HG03521 (cell line): ENCODE measurements around the gene EXOC7.
"Not testable (repeated sequence)": the region's sequence is repeated elsewhere in the genome, so short reads cannot be mapped to it uniquely, and the experiment has no call there.

Source experiments
- ATAC-seq: cut with Tn5 transposase; IDR thresholded peaks from one replicate; pipeline ENCODE4 v1.9.1; 2021; ENCODE audit warnings: mild to moderate bottlenecking, moderate library complexity; ENCODE audit not compliant: unreplicated experiment

EXOC7 gene

DNA sequence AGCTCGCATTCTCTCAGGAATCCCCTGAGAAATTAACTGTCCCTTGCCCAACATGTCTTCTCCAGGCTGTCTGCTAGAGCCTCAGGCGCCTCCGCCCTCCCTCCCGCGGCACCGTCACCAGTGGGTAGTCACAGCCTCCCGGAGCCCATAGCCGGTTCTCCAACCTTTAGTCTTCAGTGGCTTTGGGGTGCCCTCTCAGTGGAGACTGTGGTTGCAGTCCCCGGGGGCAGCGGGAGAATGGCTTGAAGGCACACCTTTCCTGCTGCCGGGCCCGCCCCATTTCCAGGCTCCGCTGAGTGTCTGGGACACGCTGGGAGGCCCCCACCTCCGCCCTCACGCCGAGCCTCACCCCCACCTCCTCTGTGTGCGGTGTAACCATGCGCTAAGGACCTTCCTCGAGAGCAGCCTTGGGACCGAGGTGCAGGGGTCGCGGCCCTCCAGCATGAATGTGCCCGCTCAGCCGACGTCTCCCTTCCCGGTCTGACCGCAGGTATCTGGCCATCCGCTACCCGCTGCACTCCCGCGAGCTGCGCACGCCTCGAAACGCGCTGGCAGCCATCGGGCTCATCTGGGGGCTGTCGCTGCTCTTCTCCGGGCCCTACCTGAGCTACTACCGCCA is 27.3 kb downstream of the EXOC7 start:
- ATAC-seq: no peak

- no peak for ATAC-seq
Observed at GRCh38 chr17:76075364-76076145, 28.0 kb downstream of the EXOC7 start.

DNA sequence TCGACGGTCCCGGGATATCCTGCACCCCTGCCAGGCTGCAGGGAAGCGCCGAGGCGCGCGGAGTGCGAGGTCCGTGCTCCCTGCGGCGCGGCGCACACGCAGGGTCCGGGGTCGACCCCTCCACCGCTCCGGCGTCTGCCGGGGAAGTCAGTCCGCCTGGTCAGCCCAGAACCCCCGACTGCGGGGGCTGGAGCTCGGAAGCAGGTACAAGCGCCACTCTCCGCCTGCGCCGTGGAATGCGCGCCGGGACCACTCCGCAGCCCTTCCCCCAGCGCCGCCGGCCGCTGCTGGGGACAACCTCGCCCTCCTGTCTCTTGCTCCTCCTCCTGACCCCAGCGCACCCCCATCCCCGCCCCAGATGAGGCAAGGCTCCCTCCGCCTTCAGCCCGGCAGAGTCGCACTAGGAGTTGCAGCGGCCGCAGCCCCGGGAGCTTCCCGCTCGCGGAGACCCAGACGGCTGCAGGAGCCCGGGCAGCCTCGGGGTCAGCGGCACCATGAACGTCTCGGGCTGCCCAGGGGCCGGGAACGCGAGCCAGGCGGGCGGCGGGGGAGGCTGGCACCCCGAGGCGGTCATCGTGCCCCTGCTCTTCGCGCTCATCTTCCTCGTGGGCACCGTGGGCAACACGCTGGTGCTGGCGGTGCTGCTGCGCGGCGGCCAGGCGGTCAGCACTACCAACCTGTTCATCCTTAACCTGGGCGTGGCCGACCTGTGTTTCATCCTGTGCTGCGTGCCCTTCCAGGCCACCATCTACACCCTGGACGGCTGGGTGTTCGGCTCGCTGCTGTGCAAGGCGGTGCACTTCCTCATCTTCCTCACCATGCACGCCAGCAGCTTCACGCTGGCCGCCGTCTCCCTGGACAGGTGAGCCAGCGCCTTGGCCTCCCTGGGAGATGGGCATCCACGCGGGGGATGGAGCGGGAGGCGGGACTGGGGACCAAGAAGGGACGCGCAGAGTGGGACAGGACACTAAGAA is 28.9 kb downstream of the EXOC7 start, which contains the start of gene GALR2:
Gene GALR2, plus strand, starts transcription at position 392 of the 974 bp plus-strand sequence. Its CDS starts 103 bp downstream, at position 495.
- ATAC-seq: no peak

GRCh38 chr17:76072148-76072858 is 31.3 kb downstream of the EXOC7 start, which contains the start of gene SRP68:
Gene SRP68, minus strand, starts transcription at chr17:76072517. Its CDS starts 26 bp downstream, at chr17:76072491.
- peak; percentile 90 for ATAC-seq

- ATAC-seq: no peak
Observed at GRCh38 chr17:76071531-76072147, 31.9 kb downstream of the EXOC7 start.

DNA sequence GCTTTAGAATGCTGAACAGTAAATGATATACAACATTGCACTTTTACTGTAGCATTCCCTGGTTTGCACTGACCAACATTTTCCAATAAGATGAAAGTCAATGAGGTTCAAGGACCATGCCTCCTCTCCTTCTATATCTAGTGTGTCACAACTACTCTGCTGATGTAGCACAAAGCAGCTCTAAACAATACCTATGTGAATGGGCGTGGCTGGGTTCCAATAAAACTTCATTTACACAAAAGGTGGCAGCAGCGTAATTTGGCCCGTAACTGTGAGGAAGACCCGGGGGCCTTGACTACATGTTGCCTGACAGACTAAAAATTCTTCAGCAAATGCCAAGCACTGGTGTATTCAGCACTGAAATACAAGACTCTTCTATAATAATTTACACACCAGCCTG is 37.8 kb downstream of the EXOC7 start:
- no peak for ATAC-seq

GRCh38 chr17:76063875-76064546 is 39.6 kb downstream of the EXOC7 start:
- no peak for ATAC-seq

DNA sequence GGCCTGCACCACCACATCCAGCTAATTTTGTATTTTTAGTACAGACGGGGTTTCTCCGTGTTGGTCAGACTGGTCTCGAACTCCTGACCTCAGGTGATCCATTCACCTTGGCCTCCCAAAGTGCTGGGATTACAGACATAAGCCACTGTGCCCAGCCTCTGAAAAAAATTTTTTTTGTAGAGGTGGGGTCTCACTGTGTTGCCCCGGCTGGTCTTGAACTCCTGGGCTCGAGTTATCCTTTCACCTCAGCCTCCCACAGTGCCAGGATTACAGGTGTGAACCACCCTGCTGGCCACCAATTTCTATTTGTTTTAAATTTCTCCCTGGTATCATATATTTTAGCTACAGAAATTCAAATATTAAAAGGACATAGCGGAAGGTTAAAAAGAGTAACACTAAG is 45.3 kb downstream of the EXOC7 start:
- ATAC-seq: not testable (repeated sequence)

- no peak for ATAC-seq
Observed at GRCh38 chr17:76056882-76057281, 46.7 kb downstream of the EXOC7 start.

DNA sequence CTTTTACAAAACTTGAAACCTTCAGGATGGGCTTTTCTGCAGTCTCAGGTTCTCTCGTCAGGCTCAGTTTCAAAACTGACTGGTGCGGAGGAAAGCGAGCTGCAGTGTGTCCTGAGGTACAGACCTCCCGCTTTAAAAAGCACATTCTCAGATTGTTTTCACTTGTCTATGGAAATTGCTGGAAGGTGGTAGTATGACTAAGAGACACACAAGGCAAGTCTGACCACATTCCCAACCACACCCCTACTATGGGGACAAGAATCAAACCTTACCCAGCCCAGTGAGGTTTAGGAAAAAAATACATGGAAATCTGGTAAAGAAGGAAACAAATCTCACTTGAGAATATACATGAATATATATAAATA is 49.5 kb downstream of the EXOC7 start:
- ATAC-seq: no peak

- no peak for ATAC-seq
Observed at GRCh38 chr17:76053246-76054111, 50.1 kb downstream of the EXOC7 start.

- ATAC-seq: no peak
Observed at GRCh38 chr17:76051561-76051960, 52.0 kb downstream of the EXOC7 start.

GRCh38 chr17:76050538-76051467 is 52.8 kb downstream of the EXOC7 start:
- no peak for ATAC-seq

GRCh38 chr17:76049836-76050537 is 53.6 kb downstream of the EXOC7 start:
- no peak for ATAC-seq

DNA sequence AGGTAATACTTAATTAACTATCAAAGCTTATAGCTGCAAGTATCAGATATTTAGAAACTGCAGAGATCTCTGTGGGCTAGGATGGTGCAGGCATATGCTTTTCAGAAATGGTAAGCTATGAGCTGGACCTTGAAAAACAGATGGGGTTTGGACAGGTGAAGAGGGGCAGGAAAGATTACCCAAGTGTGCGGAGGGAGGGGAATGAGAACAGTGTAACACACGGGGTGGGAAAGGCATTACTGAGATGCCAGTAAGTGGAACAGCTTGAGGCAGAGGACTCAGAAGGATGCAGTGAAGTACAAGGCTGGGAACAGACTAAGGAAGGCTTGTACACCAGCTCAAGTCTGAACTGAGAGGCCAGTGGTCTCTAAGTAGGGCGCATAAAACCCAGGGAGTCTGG is 54.3 kb downstream of the EXOC7 start:
- ATAC-seq: no peak

- no peak for ATAC-seq
Observed at GRCh38 chr17:76048711-76049110, 54.9 kb downstream of the EXOC7 start.

DNA sequence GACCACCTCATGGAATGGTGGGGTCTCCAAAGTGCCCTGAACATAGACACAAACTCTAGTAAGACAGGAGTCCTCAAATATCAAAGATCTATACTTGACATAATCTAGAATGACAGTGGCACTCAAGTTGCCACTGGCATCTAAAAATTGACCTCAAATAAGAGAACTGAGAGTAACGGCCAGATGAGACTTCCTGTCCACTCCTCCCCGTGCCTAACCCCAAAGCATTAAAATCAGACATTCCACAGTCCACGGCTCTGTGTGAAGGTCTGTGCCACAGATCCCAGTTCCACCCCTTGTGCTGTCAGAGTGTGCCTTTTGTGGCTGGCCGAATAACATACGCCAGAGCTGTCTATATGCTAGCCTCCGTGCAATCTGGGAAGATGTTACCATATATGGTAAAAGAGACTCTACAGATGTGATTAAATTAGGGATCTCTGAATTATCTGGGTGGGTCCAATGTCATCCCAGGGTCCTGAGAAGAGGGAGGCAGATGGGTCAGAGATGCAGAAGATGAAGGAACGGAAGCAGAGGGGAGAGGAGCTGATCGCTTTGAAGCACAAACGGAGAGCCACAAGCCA is 55.5 kb downstream of the EXOC7 start:
- no peak for ATAC-seq
